Urinary bladder (tissue), 4 donors: ENCODE results near the gene GCH1. TPM values are rescaled to one million over a fixed set of nuclear protein-coding genes. Genes with fewer than 3 reads are reported as not detected.
"Not testable (repeated sequence)": the region's sequence is repeated elsewhere in the genome, so short reads cannot be mapped to it uniquely, and the experiment has no call there.

ENCODE experiments used
- DNase-seq: peaks from one replicate; pipeline ENCODE4 v3.0.0-alpha.2; 2015; ENCODE audit errors: extremely low spot score
- H3K27ac ChIP-seq: one replicate; pipeline ENCODE4 v1.5.1; 2013; ENCODE audit warnings: low read depth, mild to moderate bottlenecking, moderate library complexity
- H3K36me3 ChIP-seq: one replicate; pipeline ENCODE4 v1.6.1; 2013; ENCODE audit warnings: mild to moderate bottlenecking, moderate library complexity; ENCODE audit not compliant: insufficient read depth
- H3K4me1 ChIP-seq: one replicate; pipeline ENCODE4 v1.6.1; 2013; ENCODE audit warnings: mild to moderate bottlenecking, moderate library complexity; ENCODE audit not compliant: insufficient read depth
- H3K4me3 ChIP-seq: one replicate; pipeline ENCODE4 v1.5.1; 2013; ENCODE audit warnings: low read depth, low read length
- WGBS: extraction: QIAGEN DNeasy Blood & Tissue Kit; methylation state at CpG from one replicate; pipeline ENCODE4 v1.1.7; 2013; 5-methylcytosine and 5-hydroxymethylcytosine counted together
- polyA plus RNA-seq: library from polyadenylated mRNA; stranded (reverse); fragments of 200-250 nt; gene quantifications from one replicate; pipeline ENCODE4 v1.2.3, GENCODE V29; 2013
- total RNA-seq: library from RNA; depleted of rRNA; stranded (reverse); fragments of >200 nt; gene quantifications from one replicate; pipeline ENCODE4 v1.2.3, GENCODE V29; 2014
- donor health status: healthy with polysubstance abuse.
- donor health status: healthy.

The GCH1 gene
- total and polyA plus RNA-seq, 2 donors, result 5.2 to 5.8 TPM

DNA sequence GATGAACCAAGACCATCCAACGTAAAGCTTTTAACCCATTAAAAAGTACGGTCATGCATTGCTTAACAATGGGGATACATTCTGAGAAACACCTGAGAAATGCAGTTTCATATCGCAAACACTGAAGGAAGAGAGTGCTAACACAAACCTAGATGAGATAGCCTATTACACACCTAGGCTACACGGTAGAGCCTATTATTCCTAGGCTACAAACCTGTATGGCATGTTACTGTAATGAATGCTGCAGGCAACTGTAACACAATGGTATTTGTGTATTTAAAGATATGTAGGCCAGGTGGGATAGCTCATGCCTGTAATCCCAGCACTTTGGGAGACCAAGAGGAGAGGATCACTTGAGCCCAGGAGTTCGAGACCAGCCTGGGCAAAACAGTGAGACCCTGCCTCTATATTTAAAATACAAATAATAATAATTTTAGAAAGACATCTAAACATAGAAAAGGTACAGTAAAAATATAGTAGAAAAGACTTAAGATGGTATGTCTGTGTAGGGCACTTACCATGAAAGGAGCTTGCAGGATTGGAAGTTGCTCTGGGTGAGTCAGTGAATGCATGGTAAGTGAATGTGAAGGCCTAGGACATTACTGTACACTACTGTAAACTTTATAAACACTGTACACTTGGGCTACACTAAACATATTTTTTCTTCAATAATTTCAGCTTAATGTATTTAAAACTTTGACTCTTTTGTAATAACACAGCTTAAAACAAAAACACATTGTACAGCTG lies 4.6 kb downstream of the GCH1 start:
- H3K4me3 ChIP-seq, DNase-seq, H3K27ac ChIP-seq, H3K4me1 ChIP-seq, H3K36me3 ChIP-seq: not testable (repeated sequence)
- WGBS, result 88% methylated on average over 5 of the region's 5 CpGs

DNA sequence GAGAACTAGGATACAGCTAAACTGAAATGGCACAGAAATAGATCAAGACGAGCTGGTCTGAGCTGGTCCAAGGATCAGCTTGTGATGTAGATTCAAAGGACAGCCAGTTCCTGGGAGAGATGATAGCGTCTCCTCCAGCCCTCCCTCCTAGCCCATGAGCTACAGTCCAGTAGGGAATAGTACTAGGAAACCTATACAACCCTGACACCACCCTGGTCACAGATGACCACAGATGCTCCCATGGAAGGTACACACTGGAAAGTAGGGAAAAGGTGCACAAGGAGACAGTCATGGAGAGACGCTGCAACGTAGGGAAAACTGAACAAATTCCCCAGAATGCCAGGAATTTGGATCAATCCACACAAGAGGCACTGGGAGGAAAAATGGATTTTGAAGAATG lies 6.9 kb downstream of the GCH1 start:
- 67% methylated on average over 4 of the region's 4 CpGs for WGBS
- Histone ChIP-seq H3K27ac (no peak overlapping the region), H3K4me3 (no peak overlapping the region), H3K36me3 (no peaks in the 10 kb centered on the region), H3K4me1 (no peaks in the 10 kb centered on the region)
- DNase-seq, result no peak

DNA sequence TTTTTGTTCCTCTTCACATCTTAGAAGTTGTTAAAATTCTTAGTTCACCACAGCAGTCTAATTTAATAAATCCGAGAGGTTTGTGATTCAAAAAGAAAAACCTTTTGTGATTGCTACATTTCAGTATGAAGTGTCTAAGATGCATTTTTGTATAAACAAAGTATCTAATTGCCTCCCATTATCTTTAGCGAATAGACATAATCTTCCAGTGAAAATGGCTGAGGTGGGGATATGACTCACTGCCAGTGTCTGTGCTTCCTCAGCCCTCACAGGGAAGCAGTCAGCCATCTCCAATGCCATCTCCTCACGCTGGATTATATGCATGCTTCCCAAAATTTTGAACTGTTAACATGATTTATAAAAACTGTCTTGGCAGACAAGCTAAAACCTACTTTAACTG lies 7.6 kb downstream of the GCH1 start:
- Histone ChIP-seq H3K4me3 (no peak overlapping the region), H3K36me3 (no peaks in the 10 kb centered on the region), H3K27ac (no peak overlapping the region), H3K4me1 (no peaks in the 10 kb centered on the region)
- 49% methylated on average over 3 of the region's 3 CpGs for WGBS
- DNase-seq, result no peak

DNA sequence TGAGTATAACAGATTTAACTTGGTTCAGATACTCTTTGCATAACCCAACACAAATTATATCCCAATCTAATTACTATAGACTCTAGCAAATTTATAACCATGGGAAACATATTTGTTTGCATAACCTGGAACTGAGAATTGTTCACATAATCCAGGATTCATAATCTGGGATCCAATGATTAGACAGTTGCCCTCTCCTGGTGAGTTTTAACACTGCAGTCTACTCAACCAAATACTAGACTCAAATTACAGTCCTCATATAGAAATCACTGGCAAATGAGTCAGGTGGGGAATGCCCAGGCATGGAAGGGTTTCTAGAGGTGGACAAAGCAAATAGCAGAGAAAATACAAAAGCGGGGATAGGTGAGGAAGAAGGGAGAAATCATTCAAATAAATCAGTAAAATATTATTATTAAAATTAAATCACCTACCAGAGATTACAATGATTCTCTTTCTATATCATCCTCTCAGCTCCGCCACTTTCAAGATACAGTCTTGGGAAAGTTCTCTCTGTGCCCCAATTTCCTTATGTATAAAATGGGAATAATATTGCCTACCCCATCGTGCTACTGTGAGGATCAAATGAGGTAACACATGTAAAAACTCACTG lies 9.4 kb downstream of the GCH1 start:
- H3K36me3 ChIP-seq, result no peaks in the 10 kb centered on the region
- WGBS, result 75% methylated on average over 3 of the region's 3 CpGs
- no peak for DNase-seq
- H3K27ac ChIP-seq, result no peak overlapping the region
- no peak overlapping the region for H3K4me3 ChIP-seq
- H3K4me1 ChIP-seq, result no peaks in the 10 kb centered on the region

DNA sequence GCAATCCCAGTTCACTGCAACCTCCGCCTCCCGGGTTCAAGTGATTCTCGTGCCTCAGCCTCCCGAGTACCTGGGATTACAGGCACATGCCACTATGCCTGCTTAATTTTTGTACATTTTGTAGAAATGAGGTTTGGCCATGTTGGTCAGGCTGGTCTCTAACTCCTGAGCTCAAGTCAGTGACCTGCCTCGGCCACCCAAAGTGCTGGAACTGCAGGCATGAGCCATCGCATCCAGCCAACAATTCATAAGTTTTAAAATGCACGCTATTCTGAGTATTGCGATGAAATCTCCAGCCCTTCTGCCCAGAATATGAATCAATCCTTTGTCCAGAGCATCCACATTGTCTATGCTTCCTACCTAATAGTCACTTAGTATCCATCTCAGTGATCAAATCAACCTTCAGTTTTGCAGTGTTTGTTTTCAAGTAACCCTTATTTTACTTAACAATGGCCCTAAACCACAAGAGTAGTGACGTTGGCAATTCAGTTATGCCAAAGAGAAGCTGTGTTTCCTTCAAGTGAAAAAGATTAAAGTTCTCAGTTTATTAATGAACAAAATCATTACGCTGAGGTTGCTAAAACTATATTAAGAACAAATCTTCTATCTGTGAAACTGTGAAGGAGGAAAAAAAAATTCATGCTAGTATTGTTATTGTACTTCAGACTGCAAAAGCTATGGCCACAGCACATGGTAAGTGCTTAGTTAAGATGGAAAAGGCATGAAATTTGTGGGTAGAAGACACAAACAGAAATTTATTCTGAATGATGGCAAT lies 11.0 kb downstream of the GCH1 start:
- H3K4me3 ChIP-seq, result no peak overlapping the region
- no peaks in the 10 kb centered on the region for H3K4me1 ChIP-seq
- no peaks in the 10 kb centered on the region for H3K36me3 ChIP-seq
- DNase-seq, result no peak
- WGBS, result 89% methylated on average over 10 of the region's 10 CpGs
- H3K27ac ChIP-seq, result no peak overlapping the region

DNA sequence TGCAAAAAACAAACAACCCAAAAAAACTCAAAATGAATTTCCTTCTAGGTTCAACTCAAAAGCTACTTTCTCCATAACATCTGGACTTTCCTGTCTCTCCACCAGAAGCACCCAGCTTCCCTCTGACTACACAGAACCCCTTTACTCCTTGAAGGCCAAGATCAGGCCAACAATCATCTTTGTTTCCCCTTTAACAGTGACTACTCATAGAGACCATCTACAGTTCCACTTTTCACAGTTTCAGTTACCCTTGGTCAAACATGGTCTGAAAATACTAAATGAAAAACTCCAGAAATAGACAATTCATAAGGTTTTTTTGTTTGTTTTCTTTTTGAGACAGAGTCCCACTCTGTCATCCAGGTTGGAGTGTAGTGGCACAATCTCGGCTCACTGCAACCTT lies 11.8 kb downstream of the GCH1 start:
- no peaks in the 10 kb centered on the region for H3K4me1 ChIP-seq
- H3K4me3 ChIP-seq, result no peak overlapping the region
- no peaks in the 10 kb centered on the region for H3K36me3 ChIP-seq
- WGBS, result 92% methylated on average over 1 of the region's 1 CpG
- no peak for DNase-seq
- H3K27ac ChIP-seq, result no peak overlapping the region

DNA sequence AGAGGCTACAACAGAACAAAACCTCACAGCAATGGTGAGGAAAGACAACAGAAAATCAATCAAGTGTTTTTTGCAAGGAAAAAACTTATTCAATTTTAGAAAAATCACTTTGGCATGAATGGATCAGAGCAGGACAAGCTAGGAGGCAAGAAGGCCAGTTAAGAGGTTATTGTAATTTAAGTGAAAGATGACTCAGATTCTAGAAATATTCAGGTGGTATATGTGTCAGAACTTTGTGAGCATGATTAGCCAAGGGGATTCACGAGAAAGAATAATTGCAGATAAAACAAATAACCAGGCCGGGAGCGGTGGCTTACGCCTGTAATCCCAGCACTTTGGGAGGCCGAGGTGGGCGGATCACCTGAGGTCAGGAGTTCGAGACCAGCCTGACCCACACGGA lies 12.7 kb downstream of the GCH1 start:
- no peaks in the 10 kb centered on the region for H3K4me1 ChIP-seq
- H3K36me3 ChIP-seq, result no peaks in the 10 kb centered on the region
- H3K27ac ChIP-seq, result peak overlapping the region; percentile 18
- no peak for DNase-seq
- WGBS, result 88% methylated on average over 8 of the region's 8 CpGs
- no peak overlapping the region for H3K4me3 ChIP-seq

DNA sequence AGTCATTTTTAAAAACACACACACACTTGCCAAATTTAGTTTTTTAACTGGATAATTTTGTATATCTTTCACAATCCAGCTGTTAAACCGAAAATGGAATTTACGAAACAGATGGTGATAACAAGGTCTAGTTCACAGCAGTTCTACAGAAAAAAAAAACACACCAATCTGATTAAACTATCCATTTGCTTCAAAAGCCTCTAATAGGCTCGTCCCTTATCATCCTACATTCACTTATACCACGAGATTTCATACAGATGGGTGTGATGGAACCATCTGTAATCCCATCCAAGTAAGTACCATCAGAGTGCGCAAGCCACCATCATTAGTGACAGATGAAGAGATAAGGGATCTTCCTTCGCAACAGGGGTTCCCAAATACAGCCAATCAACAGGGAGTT lies 20.1 kb downstream of the GCH1 start:
- Histone ChIP-seq H3K4me3 (no peak overlapping the region), H3K27ac (no peak overlapping the region), H3K36me3 (no peaks in the 10 kb centered on the region), H3K4me1 (no peaks in the 10 kb centered on the region)
- WGBS, result 60% methylated on average over 6 of the region's 6 CpGs
- no peak for DNase-seq

DNA sequence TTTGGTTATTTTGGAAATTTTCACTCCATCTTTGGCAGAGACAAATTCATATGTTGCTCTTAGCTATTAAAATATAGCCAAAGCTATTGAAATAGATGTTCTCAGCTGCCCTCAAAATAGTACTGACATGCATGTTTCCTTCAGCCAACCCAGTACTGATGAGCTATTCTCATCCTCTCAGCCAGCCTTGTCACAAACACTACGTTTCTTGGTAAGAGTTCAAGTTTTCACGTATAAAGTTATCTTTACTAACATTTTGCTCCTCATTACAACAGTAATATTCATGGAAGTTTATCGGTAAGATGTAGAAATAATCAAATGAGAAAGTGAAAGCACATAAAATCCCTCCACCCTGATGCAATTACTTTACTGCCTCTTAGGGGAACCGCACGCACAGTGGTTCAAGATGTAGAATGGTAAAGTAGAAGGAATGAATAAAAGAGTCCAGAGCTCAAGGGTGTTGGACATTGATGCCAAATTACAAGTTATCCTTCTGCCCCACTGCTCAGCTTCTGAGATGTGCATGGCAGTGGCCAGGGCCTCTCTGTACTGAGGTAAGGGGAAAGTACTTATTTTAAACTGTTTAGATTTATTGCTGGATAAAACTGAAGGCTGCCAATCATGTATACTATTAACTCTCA lies 20.7 kb downstream of the GCH1 start:
- Histone ChIP-seq H3K36me3 (no peaks in the 10 kb centered on the region), H3K4me3 (peak overlapping the region; percentile 44), H3K4me1 (no peaks in the 10 kb centered on the region), H3K27ac (peak overlapping the region; percentile 40)
- WGBS, result 13% methylated on average over 5 of the region's 5 CpGs
- DNase-seq, result no peak

DNA sequence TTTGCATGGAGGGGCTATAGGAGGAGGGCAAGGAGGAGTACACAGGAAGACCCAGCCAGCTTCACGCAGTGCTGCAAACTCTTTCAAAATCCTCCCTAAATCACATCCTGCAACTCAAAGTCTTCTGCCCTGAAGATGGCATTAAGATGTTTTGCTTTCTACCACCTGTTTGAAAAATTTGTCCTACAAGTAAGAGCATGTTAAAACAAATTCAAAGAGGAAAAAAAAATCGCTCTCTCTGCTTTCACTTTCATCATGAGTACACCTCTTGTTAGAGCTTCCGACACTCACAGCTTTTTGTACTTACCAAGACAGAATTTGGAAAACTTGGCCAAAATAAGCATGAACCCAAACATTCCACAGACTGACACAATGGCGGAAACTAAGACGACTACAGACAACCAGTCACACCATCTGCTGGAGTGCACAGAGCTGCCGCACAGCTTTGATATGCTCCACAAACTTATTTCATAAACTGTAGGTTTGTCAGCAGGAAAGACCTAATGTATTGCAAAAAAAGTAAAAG lies 21.3 kb downstream of the GCH1 start:
- WGBS, result 27% methylated on average over 6 of the region's 6 CpGs
- DNase-seq, result no peak
- Histone ChIP-seq H3K27ac (peak overlapping the region; percentile 40), H3K4me1 (no peaks in the 10 kb centered on the region), H3K4me3 (peak overlapping the region; percentile 44), H3K36me3 (no peaks in the 10 kb centered on the region)

DNA sequence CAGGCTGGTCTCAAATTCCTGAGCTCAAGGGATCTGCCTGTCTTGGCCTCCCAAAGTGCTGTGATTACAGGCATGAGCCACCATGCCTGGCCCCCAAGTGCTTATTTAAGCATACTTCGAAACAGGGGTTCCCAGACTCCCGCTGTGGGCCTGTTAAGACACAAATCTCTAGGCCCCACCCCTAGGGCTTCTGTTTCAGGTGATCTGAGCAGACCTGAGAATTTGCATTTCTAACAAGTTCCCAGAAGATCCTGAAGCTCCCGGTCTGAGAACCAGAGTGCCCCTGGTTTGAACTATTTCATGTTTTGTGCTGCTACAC lies 25.0 kb downstream of the GCH1 start:
- no peaks in the 10 kb centered on the region for H3K4me1 ChIP-seq
- DNase-seq, result no peak
- H3K4me3 ChIP-seq, result no peak overlapping the region
- no peak overlapping the region for H3K27ac ChIP-seq
- 67% methylated on average over 3 of the region's 3 CpGs for WGBS
- H3K36me3 ChIP-seq, result no peaks in the 10 kb centered on the region

DNA sequence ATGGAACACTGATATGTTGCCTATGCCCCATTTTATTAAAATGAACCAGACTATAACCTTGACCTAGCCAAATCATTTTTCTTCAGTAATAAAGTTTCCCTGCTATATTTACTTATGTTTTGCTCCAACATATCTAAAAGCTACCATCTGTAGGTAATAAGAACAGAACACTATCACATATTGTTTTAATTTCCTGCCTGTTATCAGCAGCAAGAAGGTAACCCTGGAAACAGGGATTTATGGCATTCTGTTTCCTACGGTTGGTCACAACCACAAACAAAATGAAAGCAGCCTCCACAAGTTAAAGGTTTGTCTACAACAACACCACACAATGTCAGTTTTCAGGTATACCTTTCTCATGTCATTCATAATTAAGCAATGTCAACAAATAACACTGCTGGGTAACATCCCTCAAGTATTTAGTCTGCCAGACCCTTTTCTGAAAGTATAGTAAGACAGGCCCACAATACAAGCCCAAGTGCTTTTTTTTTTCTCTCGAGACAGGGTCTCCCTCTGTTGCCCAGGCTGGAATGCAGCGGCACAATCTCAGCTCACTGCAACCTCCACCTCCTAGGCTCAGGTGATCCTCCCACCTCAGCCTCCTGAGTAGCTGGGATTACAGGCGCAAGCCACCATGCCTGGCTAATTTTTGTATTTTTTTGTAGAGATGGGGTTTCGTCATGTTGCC lies 25.5 kb downstream of the GCH1 start:
- Histone ChIP-seq H3K36me3 (no peaks in the 10 kb centered on the region), H3K27ac (no peak overlapping the region), H3K4me1 (no peaks in the 10 kb centered on the region), H3K4me3 (no peak overlapping the region)
- 63% methylated on average over 5 of the region's 5 CpGs for WGBS
- no peak for DNase-seq

DNA sequence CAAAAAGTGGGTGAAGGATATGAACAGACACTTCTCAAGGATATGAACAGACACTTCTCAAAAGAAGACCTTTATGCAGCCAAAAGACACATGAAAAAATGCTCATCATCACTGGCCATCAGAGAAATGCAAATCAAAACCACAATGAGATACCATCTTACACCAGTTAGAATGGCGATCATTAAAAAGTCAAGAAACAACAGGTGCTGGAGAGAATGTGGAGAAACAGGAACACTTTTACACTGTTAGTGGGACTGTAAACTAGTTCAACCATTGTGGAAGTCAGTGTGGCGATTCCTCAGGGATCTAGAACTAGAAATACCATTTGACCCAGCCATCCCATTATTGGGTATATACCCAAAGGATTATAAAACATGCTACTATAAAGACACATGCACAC lies 27.0 kb downstream of the GCH1 start:
- H3K27ac ChIP-seq, H3K36me3 ChIP-seq, H3K4me3 ChIP-seq, DNase-seq, H3K4me1 ChIP-seq: not testable (repeated sequence)
- 96% methylated on average over 2 of the region's 2 CpGs for WGBS
